IMR-90 (cell line): ENCODE results near the gene SUSD1.

Experiments used
- CTCF ChIP-seq: conservative IDR thresholded peaks from 2 replicates; pipeline ENCODE4 v1.5.1; 2012; ENCODE audit warnings: mild to moderate bottlenecking, low read depth, low read length, improper control_type of control experiment
- MAZ ChIP-seq: IDR thresholded peaks from 2 replicates; pipeline ENCODE4 v1.6.1; 2012; ENCODE audit warnings: low read depth, mild to moderate bottlenecking, low read length, improper control_type of control experiment, moderate library complexity, borderline replicate concordance
- MXI1 ChIP-seq: IDR thresholded peaks from 2 replicates; pipeline ENCODE4 v1.6.1; 2012; ENCODE audit warnings: low read depth, mild to moderate bottlenecking, low read length, moderate library complexity, borderline replicate concordance
- POLR2A ChIP-seq: IDR thresholded peaks from 2 replicates; pipeline ENCODE4 v1.6.1; 2012; ENCODE audit warnings: mild to moderate bottlenecking, low read depth, low read length
- RAD21 ChIP-seq: IDR thresholded peaks from 2 replicates; pipeline ENCODE4 v1.6.1; 2012; ENCODE audit warnings: low read length, improper control_type of control experiment
- RFX5 ChIP-seq: IDR thresholded peaks from 2 replicates; pipeline ENCODE4 v1.8.0; 2012; ENCODE audit warnings: low read depth, mild to moderate bottlenecking, low read length, moderate library complexity
- USF2 ChIP-seq: fragments of 150-350 bp; IDR thresholded peaks from 2 replicates; pipeline ENCODE4 v1.6.1; 2017; ENCODE audit warnings: mild to moderate bottlenecking, antibody characterized with exemption, low read length, low read depth

DNA sequence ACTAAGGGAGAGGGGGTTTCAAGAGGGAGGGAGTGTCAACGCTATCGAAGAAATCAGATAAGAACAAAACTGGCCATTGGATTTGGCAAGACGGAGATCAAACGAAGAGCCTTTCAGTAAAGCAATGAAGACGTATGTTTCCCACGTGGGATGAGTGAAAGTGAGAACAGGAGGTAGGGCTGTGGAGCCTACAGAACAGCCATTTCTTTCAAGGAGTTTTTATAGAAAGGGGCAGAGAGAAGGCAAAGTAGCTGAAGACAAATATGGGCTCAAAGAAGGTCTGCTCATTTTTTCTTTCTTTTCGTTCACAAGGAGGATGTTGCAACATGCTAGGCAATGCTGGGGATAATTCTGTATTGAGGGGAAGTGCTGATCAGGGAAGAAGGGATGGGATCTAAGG lies 98.3 kb downstream of the SUSD1 start:
- TF ChIP-seq CTCF (no peak), RFX5 (no peak), USF2 (no peak), MXI1 (no peak), POLR2A (no peak), RAD21 (no peak), MAZ (no peak)
